ENCODE data around the gene EXT2.
A peak's percentile ranks its signal among the peaks of the same experiment; 100 is the strongest.

EXT2 gene

DNA sequence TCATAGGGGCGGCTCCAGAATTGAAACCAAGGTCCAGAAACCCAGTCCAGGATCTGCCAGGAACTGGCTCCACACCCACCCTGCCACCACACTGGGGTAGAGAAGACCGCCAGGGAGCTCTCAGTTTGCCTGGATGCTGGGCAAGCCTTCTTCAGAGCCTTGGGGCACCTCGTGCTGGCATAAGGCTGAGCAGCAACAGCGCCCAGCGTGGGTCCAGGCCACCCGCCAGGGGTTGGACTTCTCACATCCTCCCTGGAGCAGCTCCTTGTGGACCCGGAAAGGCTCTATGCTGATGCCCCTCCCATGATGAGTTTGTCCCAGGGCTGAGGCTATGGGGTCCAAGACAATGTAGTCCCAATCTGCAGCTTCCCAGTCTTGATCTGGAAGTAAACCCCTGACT lies 184.8 kb downstream of the EXT2 start:
- DNase-seq (ENCODE audit: low read depth in 2 of 2): no peak
- TF ChIP-seq CTCF (IDR thresholded peaks at IDR 0.05; ENCODE audit: low read depth, low read length): no peak
- no peak overlapping the region for H3K4me3 ChIP-seq (replicated peaks in 1 of 2; ENCODE audit: low read depth in 2 of 2, low read length in 2 of 2)

- H3K4me3 ChIP-seq (replicated peaks in 1 of 2; ENCODE audit: low read depth in 2 of 2, low read length in 2 of 2): no peak overlapping the region
- DNase-seq (ENCODE audit: low read depth in 2 of 2): no peak
- no peak for TF ChIP-seq CTCF (IDR thresholded peaks at IDR 0.05; ENCODE audit: low read depth, low read length)
Measured at GRCh38 chr11:44281151-44281550, 185.7 kb downstream of the EXT2 start.

GRCh38 chr11:44282620-44283019 lies 187.1 kb downstream of the EXT2 start:
- no peak for TF ChIP-seq CTCF (IDR thresholded peaks at IDR 0.05; ENCODE audit: low read depth, low read length)
- no peak overlapping the region for H3K4me3 ChIP-seq (replicated peaks in 1 of 2; ENCODE audit: low read depth in 2 of 2, low read length in 2 of 2)
- no peak for DNase-seq (ENCODE audit: low read depth in 2 of 2)

DNA sequence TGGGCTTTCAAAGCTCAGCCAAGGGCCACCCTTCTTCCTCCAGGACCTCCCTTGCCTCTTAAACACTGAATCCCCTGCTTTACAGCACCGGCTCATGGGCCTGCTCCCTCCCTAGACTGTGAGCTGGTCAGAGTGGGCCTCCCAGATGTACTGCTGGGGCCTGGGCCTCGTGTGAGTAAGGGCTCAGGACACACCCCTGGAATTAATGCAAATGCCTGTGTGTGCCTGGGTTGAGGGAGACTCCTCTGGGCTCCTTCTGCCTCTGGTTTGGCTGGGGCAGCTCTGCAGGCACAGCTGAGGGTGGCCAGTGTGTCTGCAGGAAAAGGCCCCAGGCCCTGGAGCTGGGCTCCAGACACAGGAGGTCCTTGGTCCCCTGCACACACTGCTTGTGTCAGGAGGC lies 190.3 kb downstream of the EXT2 start:
- no peak for TF ChIP-seq CTCF (IDR thresholded peaks at IDR 0.05; ENCODE audit: low read depth, low read length)
- no peak overlapping the region for H3K4me3 ChIP-seq (replicated peaks in 1 of 2; ENCODE audit: low read depth in 2 of 2, low read length in 2 of 2)
- no peak for DNase-seq (ENCODE audit: low read depth in 2 of 2)

DNA sequence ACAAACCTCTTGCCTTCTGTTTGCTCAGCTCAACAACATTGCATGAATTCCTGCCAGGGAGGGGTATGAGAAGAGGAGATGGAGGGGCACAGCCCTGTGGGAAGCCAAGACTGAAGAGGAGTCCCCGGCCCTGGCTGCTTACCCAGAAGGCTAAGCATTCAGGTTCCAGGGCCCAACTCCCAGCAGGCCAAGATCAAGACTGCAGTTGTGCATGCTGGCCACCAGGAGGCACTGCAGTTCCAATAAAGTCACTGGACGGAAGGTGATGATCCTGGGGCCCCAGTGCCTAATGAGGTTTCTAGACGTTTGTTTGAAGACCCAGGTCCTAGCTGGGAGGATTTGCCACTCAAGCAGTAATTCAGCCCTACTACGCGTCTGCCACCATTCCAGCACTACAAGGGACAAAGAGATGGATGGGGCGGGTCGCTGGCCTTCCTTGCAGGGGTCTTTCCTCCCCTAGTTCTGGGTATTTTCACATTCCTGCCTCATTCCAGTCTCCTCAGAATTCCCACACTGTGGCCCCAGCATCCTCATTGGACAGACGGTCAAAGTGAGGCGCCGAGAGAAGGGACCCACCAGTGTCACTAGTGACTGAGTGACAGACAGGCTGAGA lies 190.9 kb downstream of the EXT2 start:
- TF ChIP-seq CTCF (IDR thresholded peaks at IDR 0.05; ENCODE audit: low read depth, low read length): peak; percentile 90

GRCh38 chr11:44286911-44287310 lies 191.4 kb downstream of the EXT2 start:
- TF ChIP-seq CTCF (IDR thresholded peaks at IDR 0.05; ENCODE audit: low read depth, low read length): no peak
- no peak for DNase-seq (ENCODE audit: low read depth in 2 of 2)
- no peak overlapping the region for H3K4me3 ChIP-seq (replicated peaks in 1 of 2; ENCODE audit: low read depth in 2 of 2, low read length in 2 of 2)

More for the DNA sequence above, 190.9 kb downstream of the EXT2 start:
- DNase-seq (ENCODE audit: low read depth in 2 of 2): peak; percentile 70 to 73
- H3K4me3 ChIP-seq (replicated peaks in 1 of 2; ENCODE audit: low read depth in 2 of 2, low read length in 2 of 2): no peak overlapping the region

- H3K4me3 ChIP-seq (replicated peaks in 1 of 2; ENCODE audit: low read depth in 2 of 2, low read length in 2 of 2): no peak overlapping the region
- DNase-seq (ENCODE audit: low read depth in 2 of 2): no peak
- TF ChIP-seq CTCF (IDR thresholded peaks at IDR 0.05; ENCODE audit: low read depth, low read length): no peak
Measured at GRCh38 chr11:44288133-44288526, 192.7 kb downstream of the EXT2 start.

Measured in cardiac fibroblast (primary cell).